Tibial nerve (tissue), 4 donors: Measurements from ENCODE around the gene ITGAE. TPM values are rescaled to one million over a fixed set of nuclear protein-coding genes. Genes with fewer than 3 reads are reported as not detected.

Experiments
- DNase-seq, 2 donors: peaks; one replicate each; pipeline ENCODE4 v3.0.0-alpha.2; 2019; ENCODE audit warnings: low spot score in 2 of 2
- H3K27ac ChIP-seq, 4 donors: fragments of 200-600 bp; sonication (generic) in 3 of 4; one replicate each; pipeline ENCODE4 v1.5.1; 2017 to 2019; ENCODE audit warnings: mild to moderate bottlenecking in 1 of 4
- H3K27me3 ChIP-seq, 2 donors: fragments of 200-600 bp; sonication (generic) in 1 of 2; one replicate each; pipeline versions ENCODE4 v1.5.1 to v1.6.0; 2017 to 2019
- H3K36me3 ChIP-seq, 3 donors: fragments of 200-600 bp; sonication (generic); one replicate each; pipeline ENCODE4 v1.5.1; 2018 to 2019
- H3K4me1 ChIP-seq, 4 donors: fragments of 200-600 bp; sonication (generic) in 3 of 4; one replicate each; pipeline ENCODE4 v1.5.1; 2017 to 2019
- H3K4me3 ChIP-seq, 4 donors: fragments of 200-600 bp; sonication (generic) in 3 of 4; one replicate each; pipeline ENCODE4 v1.5.1; 2017 to 2019; ENCODE audit warnings: mild to moderate bottlenecking in 1 of 4, moderate library complexity in 1 of 4
- H3K9me3 ChIP-seq, 4 donors: fragments of 200-600 bp; sonication (generic) in 3 of 4; one replicate each; pipeline ENCODE4 v1.5.1; 2017 to 2019
- EP300 ChIP-seq, 2 donors: sonication (generic); formaldehyde crosslinking; IDR thresholded peaks; one replicate each; pipeline ENCODE4 v1.6.1; 2017; ENCODE audit warnings: antibody characterized with exemption in 2 of 2, mild to moderate bottlenecking in 1 of 2
- POLR2A ChIP-seq, 2 donors: fragments of 450-650 bp; IDR thresholded peaks; one replicate each; pipeline ENCODE4 v1.6.1; 2017; ENCODE audit warnings: antibody characterized with exemption in 2 of 2, mild to moderate bottlenecking in 2 of 2, moderate library complexity in 2 of 2
- WGBS, 2 donors: methylation state at CpG; one replicate each; pipeline ENCODE4 v1.1.5; 2018; 5-methylcytosine and 5-hydroxymethylcytosine counted together
- total RNA-seq, 4 donors: library from RNA; depleted of rRNA; stranded (reverse); fragments of >200 nt; gene quantifications; one replicate each; pipeline ENCODE4 v1.1.0, GENCODE V29; 2016
- TF ChIP-seq, protein P1 (sequence below), 5 experiments: fragments of 200-600 bp in 3 of 5; fragments of 450-650 bp in 2 of 5; sonication (generic) in 3 of 5; IDR thresholded peaks; one replicate each; pipeline ENCODE4 v1.5.1; 2016 to 2019; ENCODE audit warnings: antibody characterized with exemption in 5 of 5, mild to moderate bottlenecking in 3 of 5, moderate library complexity in 2 of 5

The ITGAE gene
- total RNA-seq, 4 donors from 2014 or later = 11.1 to 17.5 (median 13.4) TPM

GRCh38 chr17:3815925-3816324 is 14.9 kb upstream of the ITGAE start:
- no peaks in the 10 kb centered on the region for H3K27me3 ChIP-seq
- no peaks in the 10 kb centered on the region for H3K4me1 ChIP-seq
- DNase-seq = no peak
- H3K27ac ChIP-seq = no peak overlapping the region
- H3K4me3 ChIP-seq = no peak overlapping the region
- TF ChIP-seq POLR2A (IDR thresholded peaks at IDR 0.05) (no peak), EP300 (IDR thresholded peaks at IDR 0.05) (no peak)
- TF ChIP-seq, protein P1, sequence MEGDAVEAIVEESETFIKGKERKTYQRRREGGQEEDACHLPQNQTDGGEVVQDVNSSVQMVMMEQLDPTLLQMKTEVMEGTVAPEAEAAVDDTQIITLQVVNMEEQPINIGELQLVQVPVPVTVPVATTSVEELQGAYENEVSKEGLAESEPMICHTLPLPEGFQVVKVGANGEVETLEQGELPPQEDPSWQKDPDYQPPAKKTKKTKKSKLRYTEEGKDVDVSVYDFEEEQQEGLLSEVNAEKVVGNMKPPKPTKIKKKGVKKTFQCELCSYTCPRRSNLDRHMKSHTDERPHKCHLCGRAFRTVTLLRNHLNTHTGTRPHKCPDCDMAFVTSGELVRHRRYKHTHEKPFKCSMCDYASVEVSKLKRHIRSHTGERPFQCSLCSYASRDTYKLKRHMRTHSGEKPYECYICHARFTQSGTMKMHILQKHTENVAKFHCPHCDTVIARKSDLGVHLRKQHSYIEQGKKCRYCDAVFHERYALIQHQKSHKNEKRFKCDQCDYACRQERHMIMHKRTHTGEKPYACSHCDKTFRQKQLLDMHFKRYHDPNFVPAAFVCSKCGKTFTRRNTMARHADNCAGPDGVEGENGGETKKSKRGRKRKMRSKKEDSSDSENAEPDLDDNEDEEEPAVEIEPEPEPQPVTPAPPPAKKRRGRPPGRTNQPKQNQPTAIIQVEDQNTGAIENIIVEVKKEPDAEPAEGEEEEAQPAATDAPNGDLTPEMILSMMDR (IDR thresholded peaks at IDR 0.05) = no peak
- no peaks in the 10 kb centered on the region for H3K9me3 ChIP-seq
- peaks cover 6 to 100% (median 46%) of the 10 kb centered on the region in 3 donors for H3K36me3 ChIP-seq
- 81 to 84% methylated on average over 7 of the region's 7 CpGs for WGBS, 2 donors

DNA sequence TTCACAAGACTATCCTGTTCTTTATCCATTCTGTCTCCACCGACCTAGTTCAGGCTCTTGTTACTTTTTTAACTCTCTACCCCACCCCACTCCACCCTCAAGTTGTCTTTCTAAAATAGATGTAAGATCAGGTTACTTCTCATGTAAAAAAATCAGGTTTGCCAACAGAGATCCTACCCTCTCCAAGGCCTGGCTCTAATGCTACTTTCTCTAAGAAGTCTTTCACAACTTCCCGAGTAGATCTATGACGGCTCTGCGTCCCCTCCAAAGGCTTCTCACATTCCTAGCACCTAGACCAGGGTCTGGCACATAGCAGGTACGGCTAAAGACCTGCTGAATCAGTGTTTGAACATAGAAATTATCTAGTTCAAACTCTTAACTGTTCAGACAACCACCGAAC is 14.1 kb upstream of the ITGAE start:
- Histone ChIP-seq H3K36me3 (peaks cover 6 to 100% (median 38%) of the 10 kb centered on the region in 3 donors), H3K4me3 (no peak overlapping the region), H3K27me3 (no peaks in the 10 kb centered on the region), H3K9me3 (no peaks in the 10 kb centered on the region), H3K27ac (no peak overlapping the region), H3K4me1 (no peaks in the 10 kb centered on the region)
- 91 to 92% methylated on average over 6 of the region's 6 CpGs for WGBS, 2 donors
- no peak for DNase-seq
- TF ChIP-seq EP300 (IDR thresholded peaks at IDR 0.05) (no peak), POLR2A (IDR thresholded peaks at IDR 0.05) (no peak)
- TF ChIP-seq, protein P1 (IDR thresholded peaks at IDR 0.05) = no peak

- no peaks in the 10 kb centered on the region for H3K27me3 ChIP-seq
- no peak overlapping the region for H3K4me3 ChIP-seq
- no peaks in the 10 kb centered on the region for H3K4me1 ChIP-seq
- 88 to 92% methylated on average over 13 of the region's 13 CpGs for WGBS, 2 donors
- DNase-seq = no peak
- H3K9me3 ChIP-seq = no peaks in the 10 kb centered on the region
- TF ChIP-seq POLR2A (IDR thresholded peaks at IDR 0.05) (no peak), EP300 (IDR thresholded peaks at IDR 0.05) (no peak)
- TF ChIP-seq, protein P1 (IDR thresholded peaks at IDR 0.05) = no peak
- no peak overlapping the region for H3K27ac ChIP-seq
- peaks cover 6 to 100% (median 33%) of the 10 kb centered on the region in 3 donors for H3K36me3 ChIP-seq
These were observed 13.4 kb upstream of the ITGAE start for GRCh38 chr17:3814361-3814760.

DNA sequence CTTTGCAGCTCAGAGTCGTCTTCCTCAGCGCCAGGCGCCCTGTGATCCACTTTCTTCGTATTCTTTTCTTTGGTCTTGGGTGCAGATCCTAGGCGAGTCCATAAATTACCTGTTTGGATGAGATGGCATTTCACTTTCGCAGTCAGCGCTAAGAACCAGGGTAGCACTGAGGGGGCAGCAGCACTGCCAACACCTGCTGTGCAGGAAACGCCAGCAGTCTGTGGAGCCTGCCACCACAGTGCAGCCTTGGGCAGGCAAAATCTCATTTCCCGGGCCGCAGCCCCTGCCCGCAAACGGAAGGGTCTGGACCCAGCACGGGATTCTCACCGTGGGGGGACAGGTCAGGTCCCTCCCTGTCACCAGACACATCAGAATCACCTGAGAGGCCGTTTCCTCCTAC is 12.2 kb upstream of the ITGAE start:
- TF ChIP-seq EP300 (IDR thresholded peaks at IDR 0.05) = no peak
- no peak for TF ChIP-seq POLR2A (IDR thresholded peaks at IDR 0.05)
- TF ChIP-seq, protein P1 (IDR thresholded peaks at IDR 0.05) = no peak
- Histone ChIP-seq H3K36me3 (peaks cover 6 to 98% (median 22%) of the 10 kb centered on the region in 3 donors), H3K9me3 (no peaks in the 10 kb centered on the region), H3K4me1 (no peaks in the 10 kb centered on the region), H3K27me3 (no peaks in the 10 kb centered on the region), H3K4me3 (no peak overlapping the region), H3K27ac (no peak overlapping the region)
- WGBS, 2 donors = 93 to 95% methylated on average over 15 of the region's 15 CpGs
- no peak for DNase-seq

- no peak overlapping the region for H3K27ac ChIP-seq
- WGBS, 2 donors = 90 to 93% methylated on average over 12 of the region's 12 CpGs
- H3K4me3 ChIP-seq = no peak overlapping the region
- peaks cover 6 to 98% (median 22%) of the 10 kb centered on the region in 3 donors for H3K36me3 ChIP-seq
- no peaks in the 10 kb centered on the region for H3K27me3 ChIP-seq
- TF ChIP-seq, protein P1 (IDR thresholded peaks at IDR 0.05) = no peak
- no peak for TF ChIP-seq POLR2A (IDR thresholded peaks at IDR 0.05)
- TF ChIP-seq EP300 (IDR thresholded peaks at IDR 0.05) = no peak
- H3K4me1 ChIP-seq = no peaks in the 10 kb centered on the region
- no peaks in the 10 kb centered on the region for H3K9me3 ChIP-seq
- no peak for DNase-seq
These were observed 11.8 kb upstream of the ITGAE start for GRCh38 chr17:3812771-3813170.
